OCI-LY3 (cell line): Measurements from ENCODE around the gene DOK4.

Experiments used
- CTCF ChIP-seq: fragments of 200-600, 300-600 bp; sonication (generic); IDR thresholded peaks from 2 replicates; pipeline ENCODE4 v1.5.1; 2014; ENCODE audit warnings: antibody characterized with exemption, low read length, low read depth
- EZH2phosphoT487 ChIP-seq: fragments of 200-600 bp; shearing (Covaris generic); IDR thresholded peaks from 2 replicates; pipeline ENCODE4 v1.6.1; 2018; ENCODE audit warnings: antibody characterized with exemption, mixed run types, low read depth

GRCh38 chr16:57497121-57497520 lies 10.8 kb upstream of the DOK4 start:
- TF ChIP-seq CTCF (no peak), EZH2phosphoT487 (no peak)
